IPS-NIHi7 (cell line): ENCODE data around the gene KCP.

Source experiments
- DNase-seq: peaks from one replicate; pipeline ENCODE4 v3.0.0; 2012; ENCODE audit warnings: mixed read lengths; ENCODE audit errors: extremely low spot score

Gene KCP

DNA sequence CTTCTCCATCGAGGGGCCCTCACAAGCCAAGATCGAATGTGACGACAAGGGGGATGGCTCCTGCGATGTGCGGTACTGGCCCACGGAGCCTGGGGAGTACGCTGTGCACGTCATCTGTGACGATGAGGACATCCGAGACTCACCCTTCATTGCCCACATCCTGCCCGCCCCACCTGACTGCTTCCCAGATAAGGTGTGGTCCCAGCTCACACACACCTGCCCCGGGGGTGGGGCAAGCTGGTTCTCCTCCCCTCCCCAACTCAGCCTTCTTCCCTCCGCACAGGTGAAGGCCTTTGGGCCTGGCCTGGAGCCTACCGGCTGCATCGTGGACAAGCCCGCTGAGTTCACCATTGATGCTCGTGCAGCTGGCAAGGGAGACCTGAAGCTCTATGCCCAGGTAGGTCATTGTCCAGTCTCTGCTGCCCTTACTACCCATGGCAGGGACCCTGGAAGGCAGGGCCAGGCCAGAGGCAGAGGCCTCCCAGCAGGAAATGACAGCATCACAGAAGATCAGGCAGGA, 69.3 kb downstream of the KCP start:
- no peak for DNase-seq

DNA sequence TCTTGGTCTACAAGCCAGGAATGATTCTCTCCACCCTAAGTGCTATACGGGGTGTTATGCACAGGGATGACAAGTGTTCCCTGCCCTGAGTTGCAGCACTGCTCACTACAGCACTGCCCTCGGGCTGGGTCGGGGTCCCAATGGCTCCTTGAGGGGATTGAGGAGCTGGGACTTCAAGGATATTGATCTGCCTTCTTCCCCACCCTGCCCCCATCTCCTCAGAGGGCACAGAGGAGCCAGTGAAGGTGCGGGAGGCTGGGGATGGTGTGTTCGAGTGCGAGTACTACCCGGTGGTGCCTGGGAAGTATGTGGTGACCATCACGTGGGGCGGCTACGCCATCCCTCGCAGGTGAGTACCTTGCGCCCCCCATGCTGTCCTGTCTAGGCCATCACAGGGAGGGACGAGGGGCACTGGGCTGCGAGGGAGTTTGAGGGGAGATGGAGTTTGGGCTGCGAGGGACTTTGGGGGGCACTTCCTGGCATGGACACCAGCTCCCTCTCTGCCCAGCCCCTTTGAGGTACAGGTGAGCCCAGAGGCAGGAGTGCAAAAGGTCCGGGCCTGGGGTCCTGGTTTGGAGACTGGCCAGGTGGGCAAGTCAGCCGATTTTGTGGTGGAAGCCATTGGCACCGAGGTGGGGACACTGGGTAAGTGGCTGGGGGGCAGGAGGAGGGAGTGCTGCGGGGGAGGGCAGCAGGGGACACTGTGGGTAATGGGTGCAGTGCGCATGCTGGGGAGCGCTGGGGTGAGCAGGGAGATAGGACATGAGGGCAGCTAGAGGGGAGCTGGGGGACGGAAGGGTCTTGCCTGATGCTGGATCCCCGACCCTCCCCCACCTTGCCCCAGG, 70.0 kb downstream of the KCP start:
- no peak for DNase-seq

DNA sequence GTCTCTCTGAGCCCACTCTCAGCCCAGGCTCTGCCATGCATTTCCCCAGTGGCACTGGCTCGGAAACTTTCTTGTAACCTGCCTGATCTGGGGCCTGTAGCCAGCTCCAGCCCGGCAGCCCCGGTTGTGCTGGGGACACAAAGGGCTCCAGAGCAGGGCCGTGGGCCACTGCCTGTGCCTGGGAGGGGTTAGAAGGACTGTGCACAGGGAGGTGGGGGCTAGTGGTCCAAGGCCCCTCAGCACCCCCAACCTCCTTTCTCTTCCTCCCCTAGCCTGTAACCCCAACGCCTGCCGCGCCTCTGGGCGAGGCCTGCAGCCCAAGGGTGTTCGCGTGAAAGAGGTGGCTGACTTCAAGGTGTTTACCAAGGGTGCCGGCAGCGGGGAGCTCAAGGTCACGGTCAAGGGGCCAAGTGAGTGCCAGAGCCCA, 70.7 kb downstream of the KCP start:
- no peak for DNase-seq

DNA sequence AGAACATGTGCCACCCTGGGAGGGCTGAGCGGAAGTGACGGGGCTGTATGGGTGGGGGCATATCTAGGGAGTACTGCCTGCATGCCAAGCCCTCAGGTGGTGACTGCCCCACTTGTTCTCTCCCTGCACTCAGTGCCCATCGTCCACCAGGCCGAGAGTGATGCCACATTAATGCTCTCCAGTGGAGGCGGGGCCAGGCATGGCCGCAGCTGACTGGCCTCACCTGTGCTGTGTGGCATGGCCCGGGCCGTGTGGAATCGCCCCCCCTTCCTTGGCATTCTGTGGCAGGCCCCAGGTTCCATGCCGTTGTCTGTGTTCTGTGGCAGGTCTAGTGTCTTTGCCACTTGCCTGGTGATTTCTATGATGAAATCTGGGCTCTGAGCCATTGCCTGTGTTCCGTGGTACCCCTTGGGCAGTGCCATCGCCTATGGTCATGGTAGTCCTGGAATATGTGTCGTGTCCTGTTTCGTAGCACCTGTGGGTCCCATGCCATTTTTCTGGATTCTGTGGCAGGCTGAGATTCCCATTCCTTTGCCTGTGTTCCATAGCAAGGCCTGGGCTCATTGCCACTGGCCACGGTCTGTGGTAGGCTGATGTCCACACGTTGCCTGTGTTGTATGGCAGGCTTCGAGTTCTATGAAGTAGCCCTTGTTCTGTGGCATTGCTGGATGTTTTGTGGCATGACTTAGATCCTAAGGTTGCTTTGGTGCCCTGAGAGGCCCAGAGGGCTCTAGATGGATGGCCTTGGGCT, 71.4 kb downstream of the KCP start:
- no peak for DNase-seq

DNA sequence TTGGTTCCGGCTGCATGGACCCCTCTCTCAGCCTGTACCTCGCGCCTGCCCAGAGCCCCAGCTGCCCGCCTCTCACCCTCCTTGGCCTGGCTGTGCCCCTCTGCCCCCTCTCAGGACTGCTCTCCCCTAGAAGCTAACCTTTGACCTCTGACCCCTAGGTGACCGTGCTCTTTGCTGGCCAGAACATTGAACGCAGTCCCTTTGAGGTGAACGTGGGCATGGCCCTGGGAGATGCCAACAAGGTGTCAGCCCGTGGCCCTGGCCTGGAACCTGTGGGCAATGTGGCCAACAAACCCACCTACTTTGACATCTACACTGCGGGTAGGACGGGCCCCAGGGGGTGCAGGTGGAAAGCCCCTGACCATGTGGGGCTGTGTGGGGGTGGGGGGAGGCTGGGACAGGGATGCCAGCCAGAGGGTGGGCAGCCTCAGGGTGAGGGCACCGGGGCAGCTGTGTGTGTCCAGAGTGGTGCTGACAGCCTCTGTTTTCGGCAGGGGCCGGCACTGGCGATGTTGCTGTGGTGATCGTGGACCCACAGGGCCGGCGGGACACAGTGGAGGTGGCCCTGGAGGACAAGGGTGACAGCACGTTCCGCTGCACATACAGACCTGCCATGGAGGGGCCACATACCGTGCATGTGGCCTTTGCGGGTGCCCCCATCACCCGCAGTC, 72.3 kb downstream of the KCP start:
- DNase-seq: no peak

DNA sequence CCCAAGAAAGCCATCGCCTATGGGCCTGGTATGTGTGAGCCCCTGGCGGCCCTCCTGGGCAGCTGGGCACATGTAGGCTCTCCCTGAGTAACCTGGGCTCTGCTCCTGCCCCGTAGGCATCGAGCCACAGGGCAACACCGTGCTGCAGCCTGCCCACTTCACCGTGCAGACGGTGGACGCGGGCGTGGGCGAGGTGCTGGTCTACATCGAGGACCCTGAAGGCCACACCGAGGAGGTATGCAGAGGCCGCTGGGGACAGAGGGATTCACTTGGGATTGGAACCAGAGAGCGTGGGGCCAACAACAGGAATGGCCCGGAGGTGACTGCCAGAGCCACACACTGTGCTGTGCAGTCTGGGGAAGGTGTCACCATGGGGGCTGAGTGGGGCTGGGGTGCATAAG, 73.0 kb downstream of the KCP start:
- DNase-seq: no peak

DNA sequence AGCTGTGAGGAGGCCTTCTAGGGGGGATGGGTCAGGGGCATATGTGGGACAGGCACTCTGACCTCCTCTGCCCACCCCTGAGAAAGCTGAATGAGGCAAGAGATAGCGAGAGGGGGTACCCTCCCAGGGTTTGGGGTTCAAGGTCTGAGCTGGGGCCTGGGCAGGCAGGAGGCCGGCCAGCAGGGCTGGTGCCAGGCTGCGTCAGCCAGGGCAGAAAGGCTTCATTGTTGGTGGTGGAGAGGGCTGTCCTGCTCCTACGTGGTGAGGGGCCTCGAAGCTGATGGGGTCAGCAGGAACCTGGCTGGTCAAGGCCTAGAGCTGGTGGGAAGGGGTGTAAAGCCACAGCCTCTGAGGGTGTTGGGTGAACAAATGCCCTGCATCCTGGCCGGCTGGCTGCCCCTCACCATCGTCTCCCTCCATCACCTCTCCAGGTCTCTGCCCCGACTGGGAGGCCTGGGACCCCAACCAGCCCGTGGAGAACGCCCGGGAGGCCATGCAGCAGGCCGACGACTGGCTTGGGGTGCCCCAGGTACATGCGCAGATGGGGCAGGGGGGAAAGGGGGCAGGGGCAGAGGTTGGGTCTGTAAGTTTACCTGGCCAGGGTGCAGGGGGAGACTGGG, 73.7 kb downstream of the KCP start:
- DNase-seq: no peak

DNA sequence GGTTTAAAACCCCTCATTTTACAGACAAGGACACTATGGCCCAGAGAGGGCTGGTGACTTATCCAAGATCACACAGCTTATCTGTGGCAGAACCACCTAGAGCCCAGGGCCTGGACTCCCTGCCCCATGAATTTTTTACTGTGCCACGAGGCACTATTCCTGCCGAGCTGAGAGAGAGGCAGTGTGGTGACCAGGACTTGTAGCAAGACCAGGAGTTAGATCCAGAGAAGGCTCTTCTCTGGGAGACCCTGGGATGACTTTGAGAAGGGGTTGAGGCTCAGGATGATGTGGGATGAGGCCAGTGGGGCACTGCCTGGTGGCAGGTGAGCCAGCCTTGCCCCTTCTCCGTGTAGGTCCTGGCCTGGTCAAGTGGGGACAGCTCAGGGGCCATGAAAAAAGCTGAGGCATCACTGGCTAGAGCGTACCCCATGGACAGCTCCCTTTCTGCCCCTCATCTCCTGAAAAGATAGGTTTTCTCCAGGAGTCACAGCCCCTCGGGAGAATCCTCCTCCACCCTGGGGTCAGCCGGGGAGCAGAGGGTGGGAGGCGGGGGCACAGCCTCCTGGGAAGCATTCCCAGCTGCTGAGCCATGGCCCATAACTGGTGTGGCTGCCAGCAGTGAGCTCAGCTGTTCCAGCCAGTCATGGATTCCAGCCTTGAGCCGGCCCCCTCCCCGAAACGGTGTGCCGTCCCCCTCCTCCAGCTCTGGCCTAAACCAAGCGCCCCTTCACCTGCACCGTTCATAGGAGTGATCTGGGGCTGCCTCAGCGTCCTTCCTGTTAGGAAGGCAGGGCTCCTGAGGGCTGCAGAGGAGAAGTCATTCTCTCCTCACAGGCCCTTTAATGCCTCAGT, 74.5 kb downstream of the KCP start:
- no peak for DNase-seq

DNA sequence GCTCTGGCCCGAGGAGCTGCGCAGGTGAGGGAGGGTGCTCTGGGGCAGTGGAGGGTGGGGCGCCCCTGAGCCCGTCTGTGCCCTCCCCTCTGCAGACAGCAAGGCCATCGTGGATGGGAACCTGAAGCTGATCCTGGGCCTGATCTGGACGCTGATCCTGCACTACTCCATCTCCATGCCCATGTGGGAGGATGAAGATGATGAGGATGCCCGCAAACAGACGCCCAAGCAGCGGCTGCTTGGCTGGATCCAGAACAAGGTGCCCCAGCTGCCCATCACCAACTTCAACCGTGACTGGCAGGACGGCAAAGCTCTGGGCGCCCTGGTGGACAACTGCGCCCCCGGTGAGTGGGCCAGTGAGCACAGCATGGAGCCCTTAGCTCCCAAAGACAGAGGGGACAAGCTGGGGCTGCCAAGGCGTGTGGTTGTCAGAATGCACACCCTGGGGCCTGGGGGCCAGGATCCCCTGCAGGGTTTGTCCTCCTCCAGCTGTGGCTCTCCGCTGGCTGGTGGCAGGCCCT, 75.2 kb downstream of the KCP start:
- DNase-seq: no peak

DNA sequence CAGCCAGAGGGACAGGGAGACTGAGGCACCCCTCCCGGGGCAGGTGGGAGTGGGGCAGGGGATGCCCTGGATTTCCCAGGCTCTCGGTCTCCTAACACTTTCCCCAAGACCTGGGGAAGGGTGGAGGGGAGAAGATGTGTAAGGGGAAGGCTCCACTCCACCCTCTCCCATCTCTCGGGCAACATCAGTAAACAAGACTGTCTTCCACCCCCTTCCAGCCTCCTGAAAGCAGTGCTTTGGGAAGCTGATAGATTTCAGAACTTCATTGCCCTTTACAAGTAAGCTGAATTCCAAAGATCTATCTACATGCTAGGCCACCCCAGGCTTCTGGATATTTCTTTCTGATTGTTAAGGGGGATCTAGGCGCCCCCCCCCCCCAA, 76.6 kb downstream of the KCP start:
- no peak for DNase-seq

DNA sequence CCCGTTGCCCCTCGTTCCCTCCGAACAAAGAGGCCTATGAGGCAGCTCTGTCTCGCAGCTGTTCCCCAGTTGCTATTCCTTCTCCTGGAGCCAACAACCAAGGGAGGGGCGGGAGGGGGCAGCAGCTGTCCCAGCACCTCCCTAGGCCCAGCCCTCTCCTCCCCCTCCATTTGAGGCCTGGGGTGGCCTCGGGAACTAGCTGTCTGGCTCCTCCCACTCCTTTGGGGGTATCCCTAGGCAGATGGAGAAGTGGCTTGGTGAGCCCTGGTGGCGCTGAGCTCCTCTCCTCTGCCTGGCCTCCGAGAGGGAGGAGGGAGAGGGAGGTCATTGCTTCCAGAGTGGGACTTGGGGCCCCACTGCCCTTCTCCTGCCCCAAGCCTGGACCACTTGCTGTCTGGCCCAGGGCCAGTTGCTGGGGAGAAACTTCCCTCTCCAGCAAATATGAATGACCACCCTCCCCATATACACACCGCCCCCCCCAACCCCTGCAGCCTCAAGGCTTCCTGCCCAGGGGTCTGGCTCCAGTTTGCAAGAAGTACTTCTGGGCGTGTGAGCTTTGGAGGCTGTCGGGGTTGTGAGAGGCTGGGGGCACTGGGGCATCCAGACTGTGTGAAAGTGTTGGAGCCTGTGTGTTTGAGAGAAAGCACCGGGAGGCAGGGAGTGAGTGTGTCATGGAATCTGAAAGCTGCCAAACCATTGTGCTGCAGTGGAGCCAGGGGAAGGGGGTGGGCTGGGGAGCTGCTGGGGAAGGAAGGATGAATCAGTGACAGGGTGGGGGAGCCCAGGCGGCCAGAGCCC, 77.2 kb downstream of the KCP start:
- peak; percentile 54 for DNase-seq

DNA sequence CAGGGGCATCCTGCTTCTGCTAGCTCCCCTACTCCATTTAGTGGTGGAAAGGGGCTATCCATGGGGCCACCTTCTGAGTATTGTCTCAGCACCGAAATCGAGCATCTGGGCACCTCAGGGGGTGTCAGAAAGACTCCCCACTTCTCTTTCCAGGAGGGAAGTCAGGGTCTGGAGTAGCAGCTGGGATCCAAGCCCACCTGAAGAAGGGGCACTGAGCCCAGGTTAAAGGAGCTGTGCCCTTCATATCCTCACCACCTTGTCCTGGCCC, 77.7 kb downstream of the KCP start:
- no peak for DNase-seq

DNA sequence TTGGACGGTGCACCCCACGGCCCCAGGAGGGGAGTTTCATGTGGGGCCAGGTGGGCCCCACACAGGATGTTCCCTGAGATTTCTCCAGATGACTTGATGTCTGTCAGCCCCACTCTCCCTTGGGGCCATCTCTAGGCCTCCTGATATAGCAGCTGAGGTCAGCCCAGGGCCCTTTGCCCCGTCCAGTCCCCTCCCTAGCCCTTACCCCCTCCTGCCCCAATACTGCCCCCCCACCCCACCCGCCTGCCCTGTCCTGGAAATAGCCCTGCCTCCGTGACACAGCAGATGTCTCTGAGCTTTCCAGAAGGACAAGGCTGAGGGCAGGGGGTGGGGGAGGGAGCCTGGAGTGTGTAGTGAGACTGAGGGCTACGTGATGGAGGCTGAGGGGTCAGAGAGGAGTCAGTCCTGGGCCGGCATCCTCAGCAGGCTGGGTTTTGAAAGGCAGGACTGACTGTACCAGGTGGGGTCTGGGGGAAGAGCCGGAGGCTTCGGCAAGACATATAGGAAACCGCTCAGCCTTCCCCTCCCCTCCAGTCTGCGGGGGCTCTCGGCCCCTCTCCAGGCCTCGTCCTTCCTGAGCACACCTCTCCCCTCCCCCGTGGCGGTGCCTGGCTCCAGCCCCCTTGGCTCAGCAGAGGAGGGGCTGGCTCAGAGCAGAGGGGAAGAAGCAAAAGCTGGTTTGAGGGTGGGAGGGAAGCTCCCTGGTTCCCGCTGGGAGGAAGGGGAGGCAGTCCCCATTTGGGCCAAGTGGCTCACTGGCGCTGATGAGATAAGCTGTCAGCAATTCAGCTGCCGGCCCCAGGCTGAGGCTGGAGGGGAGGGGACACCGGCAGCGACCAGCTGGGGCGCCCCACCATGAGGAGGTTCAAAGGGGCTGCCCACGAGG, 78.3 kb downstream of the KCP start:
- peak; percentile 68 for DNase-seq

DNA sequence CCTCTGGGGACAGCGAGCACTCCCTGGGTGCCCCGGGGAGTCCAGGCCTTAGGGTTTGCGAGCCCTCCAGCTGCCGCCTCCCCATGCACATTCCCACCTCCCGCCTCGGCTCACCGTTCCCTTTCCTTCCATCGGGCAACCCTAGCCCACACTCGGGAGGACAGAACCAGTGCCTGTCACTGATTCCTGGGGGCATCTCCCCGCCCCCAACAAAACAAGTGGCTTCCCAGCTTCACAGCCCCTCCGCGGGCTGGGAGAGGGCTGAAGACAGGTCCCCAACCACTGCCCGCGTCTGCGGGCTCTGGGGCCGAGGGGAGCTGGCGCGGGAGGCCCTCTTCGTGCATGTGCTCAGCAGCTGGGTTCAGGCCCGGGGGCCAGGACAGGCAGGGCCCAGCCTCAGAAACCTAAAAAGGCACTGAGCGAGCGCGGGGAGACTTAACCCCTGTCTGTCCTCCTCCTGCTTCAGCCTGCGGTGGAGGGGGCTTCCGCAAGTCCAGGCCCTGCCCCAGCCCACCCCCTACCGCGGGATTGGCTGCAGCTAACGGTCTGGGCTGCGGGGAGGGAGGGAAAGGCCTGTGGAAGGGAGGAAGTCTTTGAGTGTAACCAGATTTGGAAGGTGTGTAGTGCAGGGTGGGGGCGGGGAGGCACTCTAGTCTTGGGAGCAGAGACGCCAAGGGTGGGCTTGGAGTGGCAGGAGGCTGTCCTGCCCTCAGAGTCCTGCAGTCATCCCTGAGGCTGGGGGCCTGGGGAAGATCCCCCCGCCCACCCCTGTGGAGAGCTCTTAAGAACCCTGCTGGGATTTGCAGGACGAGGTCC, 79.1 kb downstream of the KCP start:
- peak; percentile 60 for DNase-seq

DNA sequence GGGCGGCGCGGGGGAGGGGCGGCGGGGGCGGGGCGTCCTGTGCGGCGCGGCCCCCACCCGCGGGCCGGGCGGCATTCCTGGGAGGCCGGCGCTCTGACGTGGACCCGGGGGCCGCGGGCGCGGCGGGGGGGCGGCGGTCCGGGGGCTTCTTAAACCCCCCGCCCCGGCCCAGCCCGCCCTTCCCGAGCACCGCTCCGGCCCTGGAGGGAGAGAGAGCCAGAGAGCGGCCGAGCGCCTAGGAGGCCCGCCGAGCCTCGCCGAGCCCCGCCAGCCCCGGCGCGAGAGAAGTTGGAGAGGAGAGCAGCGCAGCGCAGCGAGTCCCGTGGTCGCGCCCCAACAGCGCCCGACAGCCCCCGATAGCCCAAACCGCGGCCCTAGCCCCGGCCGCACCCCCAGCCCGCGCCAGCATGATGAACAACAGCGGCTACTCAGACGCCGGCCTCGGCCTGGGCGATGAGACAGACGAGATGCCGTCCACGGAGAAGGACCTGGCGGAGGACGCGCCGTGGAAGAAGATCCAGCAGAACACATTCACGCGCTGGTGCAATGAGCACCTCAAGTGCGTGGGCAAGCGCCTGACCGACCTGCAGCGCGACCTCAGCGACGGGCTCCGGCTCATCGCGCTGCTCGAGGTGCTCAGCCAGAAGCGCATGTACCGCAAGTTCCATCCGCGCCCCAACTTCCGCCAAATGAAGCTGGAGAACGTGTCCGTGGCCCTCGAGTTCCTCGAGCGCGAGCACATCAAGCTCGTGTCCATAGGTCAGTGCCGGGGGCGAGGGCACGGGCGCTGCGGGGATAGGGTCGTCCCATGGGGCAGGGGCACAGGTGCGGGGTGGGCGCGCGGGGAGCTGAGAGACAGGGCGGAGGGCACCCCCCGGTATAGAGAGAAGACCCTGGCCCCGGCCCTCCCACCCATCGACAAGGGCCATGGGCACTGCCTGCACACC, 80.0 kb downstream of the KCP start, which contains the start of gene FLNC:
Gene FLNC, plus strand, starts transcription at position 176 of the 947 bp plus-strand sequence. Its CDS starts 232 bp downstream, at position 408.
- peak; percentile 41 for DNase-seq

DNA sequence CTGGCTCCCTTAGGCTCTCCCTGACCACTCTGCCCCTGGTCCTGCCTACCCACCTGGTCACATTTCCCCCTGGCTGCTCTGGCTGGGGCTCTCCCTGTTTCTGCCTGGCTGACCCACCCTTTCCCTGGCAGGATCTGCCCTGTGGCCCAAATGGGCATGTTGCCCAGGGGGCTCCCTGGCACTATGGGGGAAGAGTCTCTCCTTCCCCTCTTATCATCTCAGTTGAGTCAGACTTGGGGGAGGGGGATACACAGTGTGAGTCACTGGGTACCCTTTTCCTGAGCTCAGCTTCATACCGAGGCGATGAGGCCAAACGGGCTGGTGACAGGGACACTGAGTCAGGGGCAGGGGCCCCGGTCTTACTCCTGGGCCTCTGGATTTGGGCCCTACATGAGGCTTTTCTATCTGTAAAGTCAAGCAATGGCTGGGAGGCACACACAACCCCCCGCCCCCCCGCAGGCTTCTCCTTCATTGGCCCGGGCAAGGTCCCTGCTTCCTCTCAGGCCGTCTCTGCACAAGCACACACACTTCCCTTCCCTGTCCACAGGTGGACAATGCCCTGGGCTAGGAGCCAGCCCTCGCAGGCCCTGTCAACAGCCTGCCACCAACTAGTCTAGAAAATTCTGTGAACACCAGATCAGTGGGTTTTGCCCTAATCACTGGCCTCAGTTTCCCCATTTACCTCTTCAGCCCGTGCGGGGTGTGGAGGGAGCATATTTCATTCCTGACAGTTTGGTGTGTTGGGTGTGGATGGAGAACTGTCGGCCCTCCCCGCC, 80.9 kb downstream of the KCP start:
- no peak for DNase-seq
